HCT116 (cell line): ENCODE results near the gene GRSF1. TPM values are rescaled to one million over a fixed set of nuclear protein-coding genes. Genes with fewer than 3 reads are reported as not detected.

ENCODE experiments used
- ATAC-seq: fragments of 200-7000 bp; cut with Tn5 transposase; 2 replicates; pipeline ENCODE4 v1.9.1; 2020; ENCODE audit warnings: mild to moderate bottlenecking, moderate library complexity
- BruUV-seq: library from RNA; stranded (reverse); fragments of 400-500 nt; replicated peaks from 2 replicates; lab custom pipeline; 2021; lab: Mats Ljungman, UMichigan
- CTCF ChIA-PET: fragments of 300-600 bp; sonication (Branson Sonifier 250); formaldehyde crosslinking; loops from one replicate; lab custom pipeline; 2021; ENCODE audit warnings: antibody characterized with exemption; lab: Charles Lee
- POLR2A ChIA-PET: fragments of 300-600, 350-600 bp; sonication (Branson Sonifier 250); formaldehyde crosslinking; loops from one replicate; lab custom pipeline; 2021; ENCODE audit warnings: antibody characterized with exemption; lab: Charles Lee
- RAD21 ChIA-PET, 2 experiments: fragments of 300-600 bp; sonication (Branson Sonifier 250); formaldehyde crosslinking; loops; one replicate each; lab custom pipeline; 2023; ENCODE audit warnings: low total read pairs in 2 of 2; ENCODE audit not compliant: uncharacterized antibody in 2 of 2, unreplicated experiment in 2 of 2, low non-redundant PET in 1 of 2; lab: Charles Lee
- DNase-seq: peaks from one replicate; pipeline ENCODE4 v3.0.0-alpha.2; 2010; ENCODE audit warnings: low read depth, low spot score
- H2AFZ ChIP-seq: fragments of 200-600 bp; shearing (Covaris generic), sonication (generic); 2 replicates; pipeline ENCODE4 v1.6.1; 2017; ENCODE audit warnings: low read depth, mixed run types, mixed read lengths, antibody characterized with exemption, low read length; ENCODE audit not compliant: poor library complexity, severe bottlenecking
- H3K27ac ChIP-seq: 2 replicates; pipeline ENCODE4 v1.5.1; 2012; ENCODE audit warnings: low read depth, low read length
- H3K27me3 ChIP-seq: fragments of 200-600 bp; sonication (generic); 2 replicates; pipeline ENCODE4 v1.6.1; 2016; ENCODE audit warnings: mixed run types, low read length, mixed read lengths; ENCODE audit not compliant: insufficient read depth
- H3K36me3 ChIP-seq, 2 experiments: fragments of 200-500 bp in 1 of 2; fragments of 200-600 bp in 1 of 2; sonication (Bioruptor generic) in 1 of 2; sonication (generic) in 1 of 2; 2 replicates each; pipeline versions ENCODE4 v1.5.1 to v1.6.1; 2014 to 2016; ENCODE audit warnings: low read length in 2 of 2, inconsistent platforms in 1 of 2, mixed read lengths in 1 of 2, mixed run types in 1 of 2; ENCODE audit not compliant: insufficient read depth in 2 of 2, control insufficient read depth in 1 of 2
- H3K4me1 ChIP-seq, 2 experiments: fragments of 200-600 bp in 1 of 2; sonication (generic) in 1 of 2; 2 replicates each; pipeline versions ENCODE4 v1.5.1 to v1.6.1; 2012 to 2017; ENCODE audit warnings: low read length in 2 of 2, inconsistent platforms in 1 of 2, mild to moderate bottlenecking in 1 of 2, mixed read lengths in 1 of 2, mixed run types in 1 of 2, moderate library complexity in 1 of 2; ENCODE audit not compliant: insufficient read depth in 2 of 2, control insufficient read depth in 1 of 2
- H3K4me2 ChIP-seq: fragments of 200-600 bp; sonication (generic); 2 replicates; pipeline ENCODE4 v1.6.1; 2017; ENCODE audit warnings: mixed run types, low read length, mixed read lengths
- H3K4me3 ChIP-seq, 2 experiments: fragments of 200-600 bp in 1 of 2; sonication (generic) in 1 of 2; replicated peaks in 1 of 2; 2 replicates each; pipeline ENCODE4 v1.5.1; 2011 to 2016; ENCODE audit warnings: low read length in 2 of 2, control low read depth in 1 of 2, low read depth in 1 of 2, mild to moderate bottlenecking in 1 of 2, mixed read lengths in 1 of 2, mixed run types in 1 of 2
- H3K79me2 ChIP-seq: fragments of 200-600 bp; sonication (generic); 2 replicates; pipeline ENCODE4 v1.6.1; 2017; ENCODE audit warnings: mild to moderate bottlenecking, mixed run types, low read length, moderate library complexity, mixed read lengths; ENCODE audit not compliant: insufficient read depth
- H3K9ac ChIP-seq: fragments of 200-600 bp; sonication (generic); 2 replicates; pipeline ENCODE4 v1.6.1; 2016; ENCODE audit warnings: low read length, mixed read lengths
- H3K9me2 ChIP-seq: fragments of 200-600 bp; sonication (generic), shearing (Covaris generic); 2 replicates; pipeline ENCODE4 v1.6.1; 2017; ENCODE audit warnings: mixed run types, mild to moderate bottlenecking, moderate library complexity; ENCODE audit not compliant: insufficient read depth
- H3K9me3 ChIP-seq, 2 experiments: fragments of 200-500 bp in 1 of 2; fragments of 200-600 bp in 1 of 2; sonication (Bioruptor generic) in 1 of 2; sonication (generic) in 1 of 2; 2 replicates each; pipeline ENCODE4 v1.6.1; 2014 to 2017; ENCODE audit warnings: low read length in 2 of 2, mixed read lengths in 2 of 2, inconsistent platforms in 1 of 2, low read depth in 1 of 2, mild to moderate bottlenecking in 1 of 2, mixed run types in 1 of 2, moderate library complexity in 1 of 2; ENCODE audit not compliant: control insufficient read depth in 1 of 2, insufficient read depth in 1 of 2
- H4K20me1 ChIP-seq: fragments of 200-600 bp; sonication (generic), shearing (Covaris generic); 2 replicates; pipeline ENCODE4 v1.6.1; 2017; ENCODE audit warnings: mixed run types, mild to moderate bottlenecking, moderate library complexity; ENCODE audit not compliant: insufficient read depth
- ATF3 ChIP-seq: IDR thresholded peaks from 2 replicates; pipeline ENCODE4 v1.6.1; 2012
- CBX3 ChIP-seq: IDR thresholded peaks from 2 replicates; pipeline ENCODE4 v1.6.1; 2012; ENCODE audit warnings: low read depth
- CTCF ChIP-seq, 3 experiments: fragments of 200-600 bp in 1 of 3; sonication (generic) in 1 of 3; IDR thresholded peaks in 2 of 3; conservative IDR thresholded peaks in 1 of 3; 2 replicates each; pipeline ENCODE4 v1.5.1; 2012 to 2017; ENCODE audit warnings: low read depth in 2 of 3, low read length in 2 of 3, antibody characterized with exemption in 1 of 3, borderline replicate concordance in 1 of 3, control low read depth in 1 of 3, mild to moderate bottlenecking in 1 of 3, mixed read lengths in 1 of 3, mixed run types in 1 of 3, moderate library complexity in 1 of 3; ENCODE audit not compliant: insufficient read depth in 1 of 3
- EGR1 ChIP-seq: IDR thresholded peaks from 2 replicates; pipeline ENCODE4 v1.6.1; 2012; ENCODE audit warnings: low read depth
- EZH2phosphoT487 ChIP-seq: fragments of 200-600 bp; IDR thresholded peaks from 2 replicates; pipeline ENCODE4 v1.6.1; 2018; ENCODE audit warnings: antibody characterized with exemption, borderline replicate concordance
- FOSL1 ChIP-seq: IDR thresholded peaks from 2 replicates; pipeline ENCODE4 v1.6.1; 2012; ENCODE audit warnings: low read depth
- JUND ChIP-seq: IDR thresholded peaks from 2 replicates; pipeline ENCODE4 v1.6.1; 2012
- MAX ChIP-seq: IDR thresholded peaks from 2 replicates; pipeline ENCODE4 v1.6.1; 2012
- POLR2A ChIP-seq: IDR thresholded peaks from 2 replicates; pipeline ENCODE4 v1.7.0; 2011; ENCODE audit warnings: borderline replicate concordance; ENCODE audit not compliant: insufficient read depth, insufficient read length; ENCODE audit errors: extremely low read depth
- RAD21 ChIP-seq: IDR thresholded peaks from 2 replicates; pipeline ENCODE4 v1.6.1; 2012; ENCODE audit warnings: low read depth, mild to moderate bottlenecking
- SIN3A ChIP-seq: IDR thresholded peaks from 2 replicates; pipeline ENCODE4 v1.6.1; 2012; ENCODE audit warnings: low read depth
- SP1 ChIP-seq: IDR thresholded peaks from 2 replicates; pipeline ENCODE4 v1.6.1; 2012; ENCODE audit warnings: low read depth
- TCF7L2 ChIP-seq: IDR thresholded peaks from 2 replicates; pipeline ENCODE4 v1.7.0; 2011; ENCODE audit warnings: borderline replicate concordance, inconsistent platforms; ENCODE audit not compliant: insufficient read depth, insufficient read length; ENCODE audit errors: extremely low read depth
- YY1 ChIP-seq: IDR thresholded peaks from 2 replicates; pipeline ENCODE4 v1.6.1; 2011; ENCODE audit warnings: low read length, low read depth, moderate library complexity, mild to moderate bottlenecking; ENCODE audit not compliant: insufficient replicate concordance; ENCODE audit errors: extremely low read depth
- ZBTB33 ChIP-seq: IDR thresholded peaks from 2 replicates; pipeline ENCODE4 v1.6.1; 2011; ENCODE audit warnings: mild to moderate bottlenecking, low read length, moderate library complexity; ENCODE audit not compliant: insufficient replicate concordance; ENCODE audit errors: extremely low read depth
- ZFX ChIP-seq: fragments of 450-650 bp; IDR thresholded peaks from 2 replicates; pipeline ENCODE4 v1.6.1; 2017
- ZNF274 ChIP-seq: fragments of 200-500 bp; sonication (Bioruptor generic); IDR thresholded peaks from 2 replicates; pipeline ENCODE4 v1.6.1; 2014; ENCODE audit warnings: mild to moderate bottlenecking, low read depth, low read length, inconsistent platforms
- intact Hi-C: fragments of 100-400 bp; cut with micrococcal nuclease; formaldehyde crosslinking; loops from 2 replicates; pipeline ENCODE4 v1.10.0; 2022
- total RNA-seq: library from RNA; stranded (reverse); gene quantifications from one replicate; pipeline ENCODE4 v1.2.1, GENCODE V29; 2021; ENCODE audit not compliant: unreplicated experiment

The GRSF1 gene
- total RNA-seq, 1 experiment from 2014 or later, result 131 TPM

GRCh38 chr4:70831293-70831692 lies 8.4 kb downstream of the GRSF1 start (continued):
- TF ChIP-seq ZFX, result no peak
- TF ChIP-seq RAD21, result no peak
- TF ChIP-seq SIN3A, result no peak
- TF ChIP-seq MAX, result no peak
- TF ChIP-seq JUND, result no peak
- TF ChIP-seq TCF7L2, result no peak
- no peak for TF ChIP-seq YY1
- TF ChIP-seq CTCF (IDR thresholded peaks at IDR 0.05 in 2 of 3, conservative IDR thresholded peaks at IDR 0.05 in 1 of 3; ENCODE audit: borderline replicate concordance in 1 of 3, insufficient read depth in 1 of 3, low read depth in 2 of 3, low read length in 2 of 3), result no peak
- no peak for TF ChIP-seq EGR1
- TF ChIP-seq, all 23 proteins: peak for 0

GRCh38 chr4:70830054-70830453 lies 9.6 kb downstream of the GRSF1 start:
- Histone ChIP-seq H2AFZ (no peak overlapping the region), H3K27ac (no peak overlapping the region), H4K20me1 (no peaks in the 10 kb centered on the region), H3K4me2 (no peak overlapping the region), H3K9me2 (no peaks in the 10 kb centered on the region), H3K4me1 (no peaks in the 10 kb centered on the region), H3K9ac (no peak overlapping the region), H3K79me2 (peaks cover 74% of the 10 kb centered on the region), H3K36me3 (peaks cover 59 to 75% of the 10 kb centered on the region in 2 experiments), H3K9me3 (no peaks in the 10 kb centered on the region), H3K27me3 (no peaks in the 10 kb centered on the region), H3K4me3 (no peak overlapping the region)
- no TSS peak for BruUV-seq
- intact Hi-C loops, result no loop called here
- ChIA-PET RAD21 (no interaction called here), CTCF (no interaction called here), POLR2A (no interaction called here)
- ATAC-seq (no peak), DNase-seq (no peak)
- TF ChIP-seq CTCF (IDR thresholded peaks at IDR 0.05 in 2 of 3, conservative IDR thresholded peaks at IDR 0.05 in 1 of 3; ENCODE audit: borderline replicate concordance in 1 of 3, insufficient read depth in 1 of 3, low read depth in 2 of 3, low read length in 2 of 3) (no peak), FOSL1 (no peak), SP1 (no peak), ZBTB33 (no peak), ZNF274 (no peak), POLR2A (no peak), ATF3 (no peak), YY1 (no peak), EGR1 (no peak), EZH2phosphoT487 (no peak), MAX (no peak), TCF7L2 (no peak), CBX3 (no peak), SIN3A (no peak)
